HG03280 (cell line): ENCODE measurements around the gene MCM9.
"Not testable (repeated sequence)": the region's sequence is repeated elsewhere in the genome, so short reads cannot be mapped to it uniquely, and the experiment has no call there.

Experiments
- ATAC-seq: cut with Tn5 transposase; IDR thresholded peaks from one replicate; pipeline ENCODE4 v1.9.1; 2021; ENCODE audit warnings: mild to moderate bottlenecking, moderate library complexity; ENCODE audit not compliant: unreplicated experiment

The MCM9 gene

GRCh38 chr6:118775381-118775780 lies 159.6 kb downstream of the MCM9 start:
- ATAC-seq: no peak

GRCh38 chr6:118774581-118774980 lies 160.4 kb downstream of the MCM9 start:
- no peak for ATAC-seq

DNA sequence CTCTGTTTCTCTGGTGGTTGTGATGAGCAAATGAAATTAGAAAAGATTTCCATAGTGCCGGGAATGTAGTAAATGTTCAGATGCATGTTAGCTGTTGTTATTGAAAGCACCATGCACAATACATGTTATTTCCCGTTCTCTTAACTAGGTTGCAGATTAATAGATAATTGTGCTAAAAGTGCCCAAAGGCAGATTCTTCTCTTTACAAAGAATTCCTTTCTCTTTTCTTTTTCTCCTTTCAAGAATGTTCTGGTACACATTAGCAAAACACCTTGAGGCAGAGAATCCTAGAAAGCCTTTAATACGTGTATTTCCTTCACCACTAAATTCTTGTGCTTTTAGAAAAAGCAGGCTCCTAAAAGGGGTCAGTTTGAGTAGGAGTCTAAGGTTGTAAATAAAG lies 162.1 kb downstream of the MCM9 start:
- no peak for ATAC-seq

GRCh38 chr6:118771253-118771652 lies 163.7 kb downstream of the MCM9 start:
- no peak for ATAC-seq

- no peak for ATAC-seq
Observed at GRCh38 chr6:118770835-118771234, 164.1 kb downstream of the MCM9 start.

GRCh38 chr6:118770112-118770788 lies 164.7 kb downstream of the MCM9 start:
- no peak for ATAC-seq

GRCh38 chr6:118768904-118769325 lies 166.0 kb downstream of the MCM9 start:
- no peak for ATAC-seq

- ATAC-seq: no peak
Observed at GRCh38 chr6:118768441-118768840, 166.5 kb downstream of the MCM9 start.

DNA sequence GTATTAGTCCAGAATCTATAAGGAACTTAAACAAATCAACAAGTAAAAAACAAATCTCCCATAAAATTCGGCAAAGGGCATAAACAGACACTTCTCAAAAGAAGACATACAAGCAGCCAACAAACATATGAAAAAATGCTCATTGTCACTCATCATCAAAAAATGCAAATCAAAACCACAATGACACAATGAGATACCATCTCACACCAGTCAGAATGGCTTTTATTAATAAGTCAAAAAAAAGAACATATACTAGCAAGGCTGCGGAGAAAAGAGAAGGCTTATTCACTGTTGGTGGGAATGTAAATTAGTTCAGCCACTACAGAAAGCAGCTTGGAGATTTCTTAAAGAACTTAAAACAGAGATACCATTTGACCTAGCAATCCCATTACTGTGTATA lies 169.6 kb downstream of the MCM9 start:
- ATAC-seq: not testable (repeated sequence)

- no peak for ATAC-seq
Observed at GRCh38 chr6:118764766-118765165, 170.2 kb downstream of the MCM9 start.
